ENCODE measurements around the gene GOLM1. TPM values are rescaled to one million over a fixed set of nuclear protein-coding genes. Genes with fewer than 3 reads are reported as not detected.

The GOLM1 gene
- total and polyA plus RNA-seq, 9 donors = 38.0 to 85.9 (median 59.8) TPM

- H3K4me1 ChIP-seq (ENCODE audit: control insufficient read depth, insufficient read depth, low read length) = no peaks in the 10 kb centered on the region
- no peak overlapping the region for H3K27ac ChIP-seq (ENCODE audit: low read length)
- peaks cover 20% of the 10 kb centered on the region for H3K36me3 ChIP-seq (ENCODE audit: control insufficient read depth, insufficient read depth, low read length)
- DNase-seq = no peak
- no peaks in the 10 kb centered on the region for H3K9me3 ChIP-seq (replicated peaks; ENCODE audit: control insufficient read depth, low read depth, low read length)
- no peak overlapping the region for H3K4me3 ChIP-seq (ENCODE audit: low read length)
- WGBS (ENCODE audit: insufficient coverage) = no CpG with 5 or more reads among the region's 2 CpGs
- H3K27me3 ChIP-seq (ENCODE audit: control insufficient read depth, insufficient read depth, low read length) = no peaks in the 10 kb centered on the region
Measured at GRCh38 chr9:85994191-85994590, 105.2 kb downstream of the GOLM1 start.

DNA sequence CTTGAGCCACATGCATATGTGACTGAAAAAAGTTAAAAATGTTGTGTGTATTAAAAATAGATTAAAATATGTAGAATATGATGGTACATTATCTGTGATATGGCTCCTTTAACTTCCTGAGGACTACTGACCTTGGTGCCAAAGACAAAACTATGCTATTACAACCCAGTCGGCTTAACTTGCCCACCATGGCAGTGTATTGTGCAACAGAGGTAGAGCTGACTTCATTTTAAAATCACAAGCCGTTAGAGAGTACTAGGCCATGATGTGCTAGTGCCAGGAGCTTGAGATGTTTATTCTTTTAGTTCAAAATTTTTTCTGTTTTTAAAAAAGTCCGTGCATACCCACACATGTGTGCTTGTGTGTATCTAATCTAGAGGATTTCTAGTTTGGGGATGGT lies 112.1 kb downstream of the GOLM1 start:
- no peaks in the 10 kb centered on the region for H3K9me3 ChIP-seq (replicated peaks; ENCODE audit: control insufficient read depth, low read depth, low read length)
- H3K4me3 ChIP-seq (ENCODE audit: low read length) = no peak overlapping the region
- no peak for DNase-seq
- H3K36me3 ChIP-seq (ENCODE audit: control insufficient read depth, insufficient read depth, low read length) = peaks cover 22% of the 10 kb centered on the region
- no CpG with 5 or more reads among the region's 3 CpGs for WGBS (ENCODE audit: insufficient coverage)
- H3K27ac ChIP-seq (ENCODE audit: low read length) = no peak overlapping the region
- no peaks in the 10 kb centered on the region for H3K27me3 ChIP-seq (ENCODE audit: control insufficient read depth, insufficient read depth, low read length)
- H3K4me1 ChIP-seq (ENCODE audit: control insufficient read depth, insufficient read depth, low read length) = no peaks in the 10 kb centered on the region

DNA sequence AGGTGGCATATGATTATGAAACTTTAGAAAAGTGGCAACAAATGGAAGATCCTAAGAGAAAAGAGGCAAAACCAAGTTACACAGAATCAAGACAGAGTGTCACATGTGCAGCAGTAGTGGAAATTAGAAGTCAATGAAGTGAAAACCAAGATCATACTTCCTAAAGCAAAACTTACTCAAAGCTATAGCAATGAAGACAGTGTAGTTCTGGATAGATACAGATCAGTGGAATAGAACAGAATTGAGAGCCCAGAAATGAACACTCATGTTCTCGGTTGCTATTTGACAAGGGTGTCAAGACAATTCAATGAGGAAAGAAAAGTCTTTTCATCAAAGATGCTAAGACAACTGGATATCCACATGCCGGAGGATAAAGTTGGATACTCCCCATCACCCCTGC lies 114.9 kb downstream of the GOLM1 start:
- peaks cover 20% of the 10 kb centered on the region for H3K36me3 ChIP-seq (ENCODE audit: control insufficient read depth, insufficient read depth, low read length)
- no peak for DNase-seq
- no peak overlapping the region for H3K4me3 ChIP-seq (ENCODE audit: low read length)
- 100% methylated on average over 1 of the region's 2 CpGs for WGBS (ENCODE audit: insufficient coverage)
- no peaks in the 10 kb centered on the region for H3K27me3 ChIP-seq (ENCODE audit: control insufficient read depth, insufficient read depth, low read length)
- H3K27ac ChIP-seq (ENCODE audit: low read length) = no peak overlapping the region
- H3K9me3 ChIP-seq (replicated peaks; ENCODE audit: control insufficient read depth, low read depth, low read length) = no peaks in the 10 kb centered on the region
- no peaks in the 10 kb centered on the region for H3K4me1 ChIP-seq (ENCODE audit: control insufficient read depth, insufficient read depth, low read length)

DNA sequence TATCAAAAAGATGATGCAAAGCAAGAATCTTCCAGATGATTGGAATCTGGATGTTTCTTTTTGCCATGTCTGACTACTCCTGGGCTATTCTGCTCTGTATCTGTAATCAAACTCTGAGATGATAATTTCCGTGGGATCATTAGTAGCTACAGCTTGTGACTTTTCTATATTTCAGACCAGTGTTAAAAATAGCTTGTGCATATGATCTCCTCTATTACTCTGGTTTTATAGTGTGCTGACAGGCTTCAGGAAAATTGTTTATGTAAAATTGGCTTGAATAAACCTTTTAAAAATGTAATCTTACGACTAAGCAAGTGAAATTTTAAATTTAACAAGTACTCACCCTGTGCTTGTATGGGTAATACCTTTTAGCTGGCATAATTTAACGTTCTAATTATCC lies 118.0 kb downstream of the GOLM1 start:
- Histone ChIP-seq H3K27me3 (ENCODE audit: control insufficient read depth, insufficient read depth, low read length) (no peaks in the 10 kb centered on the region), H3K9me3 (replicated peaks; ENCODE audit: control insufficient read depth, low read depth, low read length) (no peaks in the 10 kb centered on the region), H3K27ac (ENCODE audit: low read length) (no peak overlapping the region), H3K4me1 (ENCODE audit: control insufficient read depth, insufficient read depth, low read length) (no peaks in the 10 kb centered on the region), H3K4me3 (ENCODE audit: low read length) (no peak overlapping the region), H3K36me3 (ENCODE audit: control insufficient read depth, insufficient read depth, low read length) (peaks cover 16% of the 10 kb centered on the region)
- no CpG with 5 or more reads among the region's 3 CpGs for WGBS (ENCODE audit: insufficient coverage)
- peak; percentile 53 for DNase-seq

DNA sequence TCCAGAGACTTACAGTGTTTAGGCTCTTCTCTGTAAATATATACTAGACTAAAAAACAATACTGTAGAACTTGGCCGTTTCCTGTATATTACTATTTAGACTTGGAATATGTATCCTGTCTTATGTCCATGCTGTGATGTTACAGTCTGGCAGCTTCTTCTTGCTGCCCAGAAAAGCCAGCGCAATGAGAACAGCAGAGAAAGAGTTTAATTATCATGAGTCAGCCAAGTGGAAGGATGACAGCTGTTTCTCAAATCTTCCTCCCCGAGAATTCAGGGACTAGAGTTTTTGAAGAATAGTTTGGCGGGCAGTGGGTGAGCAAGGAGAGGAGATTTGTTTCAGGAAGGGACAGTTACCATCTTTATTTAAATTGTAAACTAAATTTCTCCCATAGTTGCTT lies 120.9 kb downstream of the GOLM1 start:
- peaks cover 10% of the 10 kb centered on the region for H3K36me3 ChIP-seq (ENCODE audit: control insufficient read depth, insufficient read depth, low read length)
- WGBS (ENCODE audit: insufficient coverage) = 86% methylated on average over 1 of the region's 4 CpGs

More for the DNA sequence above, 120.9 kb downstream of the GOLM1 start:
- peak; percentile 88 for DNase-seq
- Histone ChIP-seq H3K9me3 (replicated peaks; ENCODE audit: control insufficient read depth, low read depth, low read length) (no peaks in the 10 kb centered on the region), H3K27ac (ENCODE audit: low read length) (no peak overlapping the region), H3K4me1 (ENCODE audit: control insufficient read depth, insufficient read depth, low read length) (no peaks in the 10 kb centered on the region), H3K27me3 (ENCODE audit: control insufficient read depth, insufficient read depth, low read length) (no peaks in the 10 kb centered on the region), H3K4me3 (ENCODE audit: low read length) (no peak overlapping the region)

Other genes starting within 250 kb of the GOLM1 start
- gene NAA35, start 158.4 kb downstream of the GOLM1 start, total RNA-seq = 21.9 TPM
- gene NAA35, start 158.4 kb downstream of the GOLM1 start, polyA plus RNA-seq (ENCODE audit: insufficient read depth in 1 of 8, insufficient read length in 8 of 8, low replicate concordance in 1 of 8) = 10 to 100 TPM; 13.7 to 22.0 (median 19.1) TPM
- 0.49 TPM for gene C9orf153, start 160.1 kb upstream of the GOLM1 start, total RNA-seq
- gene C9orf153, start 160.1 kb upstream of the GOLM1 start, polyA plus RNA-seq (ENCODE audit: insufficient read depth in 1 of 8, insufficient read length in 8 of 8, low replicate concordance in 1 of 8) = under 1 TPM in 6 of 8 donors, not detected in 2; 0.10 to 0.40 (median 0.15) TPM
- gene ISCA1, start 183.0 kb upstream of the GOLM1 start, total RNA-seq = 31.6 TPM
- 10 to 100 TPM; 23.1 to 31.2 (median 26.9) TPM for gene ISCA1, start 183.0 kb upstream of the GOLM1 start, polyA plus RNA-seq (ENCODE audit: insufficient read depth in 1 of 8, insufficient read length in 8 of 8, low replicate concordance in 1 of 8)

Data from muscle of leg (tissue), 11 donors.